ENCODE measurements around the gene RSBN1L. TPM values are rescaled to one million over a fixed set of nuclear protein-coding genes. Genes with fewer than 3 reads are reported as not detected.

RSBN1L gene
- polyA plus RNA-seq, 1 of the 3 experiments (the other 2 are of a cell fraction) = 6.5 TPM

GRCh38 chr7:77770316-77770715 is 74.1 kb downstream of the RSBN1L start:
- no peak overlapping the region for H3K27ac ChIP-seq (ENCODE audit: low read depth in 2 of 2, low read length in 1 of 2)
- no peaks in the 10 kb centered on the region for H3K4me1 ChIP-seq (ENCODE audit: control insufficient read depth in 1 of 2, insufficient read depth in 2 of 2, low read depth in 1 of 2, low read length in 1 of 2)
- H3K27me3 ChIP-seq (ENCODE audit: insufficient read depth) = no peaks in the 10 kb centered on the region
- no peak for DNase-seq
- H4K20me1 ChIP-seq (ENCODE audit: insufficient read depth) = no peaks in the 10 kb centered on the region
- H3K36me3 ChIP-seq (replicated peaks in 1 of 2; ENCODE audit: control insufficient read depth in 1 of 2, insufficient read depth in 2 of 2, low read length in 1 of 2) = peaks cover 8 to 48% of the 10 kb centered on the region in 2 experiments
- no peaks in the 10 kb centered on the region for H3K9me2 ChIP-seq
- no peak overlapping the region for H3K4me2 ChIP-seq
- WGBS (ENCODE audit: low lambda C conversion rate) = 93% methylated on average over 8 of the region's 8 CpGs
- TF ChIP-seq MXI1 (IDR thresholded peaks at IDR 0.05; ENCODE audit: low read depth, low read length) (no peak), NRF1 (IDR thresholded peaks at IDR 0.05; ENCODE audit: low read depth, low read length) (no peak), TCF12 (IDR thresholded peaks at IDR 0.05) (no peak), GATA2 (CRISPR knock-in tag; IDR thresholded peaks at IDR 0.05) (no peak), SMC3 (IDR thresholded peaks at IDR 0.05; ENCODE audit: low read depth, low read length) (no peak), RAD21 (IDR thresholded peaks at IDR 0.05; ENCODE audit: low read length) (no peak), MEF2A (IDR thresholded peaks at IDR 0.05; ENCODE audit: borderline replicate concordance, low read depth) (no peak), USF1 (IDR thresholded peaks at IDR 0.05; ENCODE audit: borderline replicate concordance, low read depth) (no peak), RXRA (IDR thresholded peaks at IDR 0.05; ENCODE audit: borderline replicate concordance, low read depth) (no peak), CHD2 (IDR thresholded peaks at IDR 0.05; ENCODE audit: low read length, partially characterized antibody) (no peak), GABPA (IDR thresholded peaks at IDR 0.05; ENCODE audit: low read depth) (no peak), EP300 (IDR thresholded peaks at IDR 0.05; ENCODE audit: borderline replicate concordance in 1 of 2, low read depth in 1 of 2, low read length in 1 of 2) (no peak), RCOR1 (IDR thresholded peaks at IDR 0.05; ENCODE audit: low read length) (no peak), SIN3A (IDR thresholded peaks at IDR 0.05; ENCODE audit: borderline replicate concordance, low read depth, low read length) (no peak), YY1 (IDR thresholded peaks at IDR 0.05; ENCODE audit: low read depth) (no peak), TAF1 (IDR thresholded peaks at IDR 0.05; ENCODE audit: borderline replicate concordance, low read depth, low read length) (no peak)
- TF ChIP-seq, protein P1, sequence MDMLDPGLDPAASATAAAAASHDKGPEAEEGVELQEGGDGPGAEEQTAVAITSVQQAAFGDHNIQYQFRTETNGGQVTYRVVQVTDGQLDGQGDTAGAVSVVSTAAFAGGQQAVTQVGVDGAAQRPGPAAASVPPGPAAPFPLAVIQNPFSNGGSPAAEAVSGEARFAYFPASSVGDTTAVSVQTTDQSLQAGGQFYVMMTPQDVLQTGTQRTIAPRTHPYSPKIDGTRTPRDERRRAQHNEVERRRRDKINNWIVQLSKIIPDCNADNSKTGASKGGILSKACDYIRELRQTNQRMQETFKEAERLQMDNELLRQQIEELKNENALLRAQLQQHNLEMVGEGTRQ (IDR thresholded peaks at IDR 0.05; ENCODE audit: borderline replicate concordance, low read depth, low read length) = no peak
- TF ChIP-seq, protein P2, sequence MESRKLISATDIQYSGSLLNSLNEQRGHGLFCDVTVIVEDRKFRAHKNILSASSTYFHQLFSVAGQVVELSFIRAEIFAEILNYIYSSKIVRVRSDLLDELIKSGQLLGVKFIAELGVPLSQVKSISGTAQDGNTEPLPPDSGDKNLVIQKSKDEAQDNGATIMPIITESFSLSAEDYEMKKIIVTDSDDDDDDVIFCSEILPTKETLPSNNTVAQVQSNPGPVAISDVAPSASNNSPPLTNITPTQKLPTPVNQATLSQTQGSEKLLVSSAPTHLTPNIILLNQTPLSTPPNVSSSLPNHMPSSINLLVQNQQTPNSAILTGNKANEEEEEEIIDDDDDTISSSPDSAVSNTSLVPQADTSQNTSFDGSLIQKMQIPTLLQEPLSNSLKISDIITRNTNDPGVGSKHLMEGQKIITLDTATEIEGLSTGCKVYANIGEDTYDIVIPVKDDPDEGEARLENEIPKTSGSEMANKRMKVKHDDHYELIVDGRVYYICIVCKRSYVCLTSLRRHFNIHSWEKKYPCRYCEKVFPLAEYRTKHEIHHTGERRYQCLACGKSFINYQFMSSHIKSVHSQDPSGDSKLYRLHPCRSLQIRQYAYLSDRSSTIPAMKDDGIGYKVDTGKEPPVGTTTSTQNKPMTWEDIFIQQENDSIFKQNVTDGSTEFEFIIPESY (IDR thresholded peaks at IDR 0.05; ENCODE audit: borderline replicate concordance, low read depth) = no peak
- ChIA-PET CTCF (interaction anchor here (0.7 to 2.6 kb wide), 3 partner anchors 11 to 170 kb away, joined by 3 to 14 read pairs (median 4); no protein-coding TSS in a partner anchor), POLR2A (interaction anchor here (0.5 kb wide), 1 partner anchor 54 kb away, joined by 5 read pairs; no protein-coding TSS in a partner anchor)
- H2AFZ ChIP-seq (ENCODE audit: low read depth) = no peak overlapping the region
- H3K9ac ChIP-seq = no peak overlapping the region
- H3K79me2 ChIP-seq (ENCODE audit: insufficient read depth) = peaks cover 12% of the 10 kb centered on the region; the same call in 1 of the 2 replicates
- H3K9me3 ChIP-seq = no peaks in the 10 kb centered on the region
- H3F3A ChIP-seq (replicated peaks; ENCODE audit: insufficient read depth) = no peaks in the 10 kb centered on the region
- no peak overlapping the region for H3K4me3 ChIP-seq (ENCODE audit: low read depth in 2 of 2, low read length in 1 of 2)
